ENCODE measurements around the gene KCTD17.

KCTD17 gene

DNA sequence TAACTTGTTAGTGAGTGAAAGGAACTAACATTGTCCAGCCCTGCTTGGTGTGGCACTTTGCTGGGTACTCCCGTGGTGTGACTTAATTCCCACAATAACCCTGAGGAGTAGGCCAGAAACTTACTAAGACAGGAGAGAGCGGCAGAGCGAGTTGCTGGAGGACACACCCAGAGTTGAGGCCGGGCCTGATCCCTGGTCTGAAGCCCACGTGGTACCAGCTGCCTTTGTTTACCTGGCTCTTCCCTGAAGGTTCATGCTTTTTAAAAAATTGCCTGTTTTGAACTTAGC lies 31.4 kb upstream of the KCTD17 start:
- peaks cover 0 to 16% of the 10 kb centered on the region in 2 donors for H3K4me1 ChIP-seq (ENCODE audit: control insufficient read depth in 2 of 2, insufficient read depth in 1 of 2, low read depth in 1 of 2, low read length in 2 of 2)
- H3K23ac ChIP-seq (ENCODE audit: low read depth, low read length, poor library complexity), result no peak overlapping the region
- H2BK12ac ChIP-seq (ENCODE audit: low read length), result no peak overlapping the region
- peak overlapping the region; percentile 1 for H2BK120ac ChIP-seq (ENCODE audit: low read depth, low read length)
- H3K4me3 ChIP-seq (ENCODE audit: low read length in 2 of 2), result peak overlapping the region; percentile 97 to 98
- no peak overlapping the region for H2BK15ac ChIP-seq (ENCODE audit: low read length)
- H2BK5ac ChIP-seq (ENCODE audit: low read length), result peak overlapping the region; percentile 93
- peaks cover 20 to 57% of the 10 kb centered on the region in 2 donors for H3K36me3 ChIP-seq (replicated peaks in 1 of 2; ENCODE audit: control insufficient read depth in 2 of 2, insufficient read depth in 2 of 2, low read length in 2 of 2)
- peak overlapping the region; percentile 99 for H3K18ac ChIP-seq (ENCODE audit: low read length)
- H3K79me1 ChIP-seq (ENCODE audit: low read depth, low read length), result peaks cover 24% of the 10 kb centered on the region
- no peak overlapping the region for H4K91ac ChIP-seq (ENCODE audit: low read depth, low read length, poor library complexity)
- H2AFZ ChIP-seq (ENCODE audit: low read length), result peak overlapping the region; percentile 99
- H3K9ac ChIP-seq (ENCODE audit: low read depth, low read length, poor library complexity), result peak overlapping the region; percentile 93
- H3K9me3 ChIP-seq (replicated peaks in 1 of 2; ENCODE audit: control insufficient read depth in 2 of 2, insufficient read depth in 1 of 2, low read depth in 1 of 2, low read length in 2 of 2), result no peaks in the 10 kb centered on the region
- H3K27ac ChIP-seq (replicated peaks; ENCODE audit: low read length), result no peak overlapping the region
- H3K4ac ChIP-seq (ENCODE audit: low read length), result no peak overlapping the region
- peak overlapping the region; percentile 94 for H2AK5ac ChIP-seq (ENCODE audit: low read depth, low read length)
- H3K27me3 ChIP-seq (ENCODE audit: control insufficient read depth in 3 of 3, insufficient read depth in 3 of 3, low read depth in 1 of 3, low read length in 3 of 3), result no peaks in the 10 kb centered on the region
- H3K4me2 ChIP-seq (ENCODE audit: insufficient read depth, low read length, poor library complexity, severe bottlenecking), result peak overlapping the region; percentile 79
- no peak overlapping the region for H3K14ac ChIP-seq (ENCODE audit: low read length)
- no CpG with 5 or more reads among the region's 5 CpGs for whole genome bisulfite sequencing, 2 donors (ENCODE audit: extremely low coverage in 2 of 2, insufficient read length in 2 of 2, insufficient replicate concordance in 1 of 2)
- DNase-seq (ENCODE audit: low spot score), result no peak
- H4K8ac ChIP-seq (ENCODE audit: low read depth, low read length), result no peak overlapping the region

- no peak overlapping the region for H3K27ac ChIP-seq (replicated peaks; ENCODE audit: low read length)
- no peaks in the 10 kb centered on the region for H3K9me3 ChIP-seq (replicated peaks in 1 of 2; ENCODE audit: control insufficient read depth in 2 of 2, insufficient read depth in 1 of 2, low read depth in 1 of 2, low read length in 2 of 2)
- H3K18ac ChIP-seq (ENCODE audit: low read length), result peak overlapping the region; percentile 69
- H3K4me3 ChIP-seq (ENCODE audit: low read length in 2 of 2), result peak overlapping the region in 1 of 2 donors; percentile 97
- H3K79me1 ChIP-seq (ENCODE audit: low read depth, low read length), result peaks cover 30% of the 10 kb centered on the region
- no peak overlapping the region for H2BK120ac ChIP-seq (ENCODE audit: low read depth, low read length)
- H2AK5ac ChIP-seq (ENCODE audit: low read depth, low read length), result no peak overlapping the region
- H3K4me2 ChIP-seq (ENCODE audit: insufficient read depth, low read length, poor library complexity, severe bottlenecking), result peak overlapping the region; percentile 3
- H3K4me1 ChIP-seq (ENCODE audit: control insufficient read depth in 2 of 2, insufficient read depth in 1 of 2, low read depth in 1 of 2, low read length in 2 of 2), result peaks cover 0 to 16% of the 10 kb centered on the region in 2 donors
- H2AFZ ChIP-seq (ENCODE audit: low read length), result no peak overlapping the region
- H3K36me3 ChIP-seq (replicated peaks in 1 of 2; ENCODE audit: control insufficient read depth in 2 of 2, insufficient read depth in 2 of 2, low read length in 2 of 2), result peaks cover 27 to 64% of the 10 kb centered on the region in 2 donors
- WGBS, 2 donors (ENCODE audit: extremely low coverage in 2 of 2, insufficient read length in 2 of 2, insufficient replicate concordance in 1 of 2), result no CpG with 5 or more reads among the region's 5 CpGs
- H3K14ac ChIP-seq (ENCODE audit: low read length), result no peak overlapping the region
- H3K4ac ChIP-seq (ENCODE audit: low read length), result no peak overlapping the region
- peak overlapping the region; percentile 55 for H4K8ac ChIP-seq (ENCODE audit: low read depth, low read length)
- H2BK15ac ChIP-seq (ENCODE audit: low read length), result no peak overlapping the region
- H2BK12ac ChIP-seq (ENCODE audit: low read length), result no peak overlapping the region
- peak overlapping the region; percentile 36 for H3K9ac ChIP-seq (ENCODE audit: low read depth, low read length, poor library complexity)
- no peak for DNase-seq (ENCODE audit: low spot score)
- no peak overlapping the region for H2BK5ac ChIP-seq (ENCODE audit: low read length)
- H3K23ac ChIP-seq (ENCODE audit: low read depth, low read length, poor library complexity), result peak overlapping the region; percentile 85
- no peak overlapping the region for H4K91ac ChIP-seq (ENCODE audit: low read depth, low read length, poor library complexity)
- H3K27me3 ChIP-seq (ENCODE audit: control insufficient read depth in 3 of 3, insufficient read depth in 3 of 3, low read depth in 1 of 3, low read length in 3 of 3), result no peaks in the 10 kb centered on the region
These were observed 30.5 kb upstream of the KCTD17 start for GRCh38 chr22:37021041-37021440.

GRCh38 chr22:37021710-37022482 lies 29.6 kb upstream of the KCTD17 start:
- peak overlapping the region; percentile 46 for H2BK5ac ChIP-seq (ENCODE audit: low read length)
- no peak overlapping the region for H3K23ac ChIP-seq (ENCODE audit: low read depth, low read length, poor library complexity)
- H3K4me2 ChIP-seq (ENCODE audit: insufficient read depth, low read length, poor library complexity, severe bottlenecking), result no peak overlapping the region
- H3K9ac ChIP-seq (ENCODE audit: low read depth, low read length, poor library complexity), result no peak overlapping the region
- no peak overlapping the region for H2BK15ac ChIP-seq (ENCODE audit: low read length)
- H3K4me3 ChIP-seq (ENCODE audit: low read length in 2 of 2), result no peak overlapping the region
- peak overlapping the region; percentile 68 for H2AK5ac ChIP-seq (ENCODE audit: low read depth, low read length)
- peaks cover 0 to 16% of the 10 kb centered on the region in 2 donors for H3K4me1 ChIP-seq (ENCODE audit: control insufficient read depth in 2 of 2, insufficient read depth in 1 of 2, low read depth in 1 of 2, low read length in 2 of 2)
- no CpG with 5 or more reads among the region's 13 CpGs for WGBS, 2 donors (ENCODE audit: extremely low coverage in 2 of 2, insufficient read length in 2 of 2, insufficient replicate concordance in 1 of 2)
- H3K18ac ChIP-seq (ENCODE audit: low read length), result peak overlapping the region; percentile 54
- H4K8ac ChIP-seq (ENCODE audit: low read depth, low read length), result peak overlapping the region; percentile 72
- H3K4ac ChIP-seq (ENCODE audit: low read length), result no peak overlapping the region
- H3K27ac ChIP-seq (replicated peaks; ENCODE audit: low read length), result no peak overlapping the region
- no peak overlapping the region for H3K14ac ChIP-seq (ENCODE audit: low read length)
- peak; percentile 51 for DNase-seq (ENCODE audit: low spot score)
- peaks cover 29 to 64% of the 10 kb centered on the region in 2 donors for H3K36me3 ChIP-seq (replicated peaks in 1 of 2; ENCODE audit: control insufficient read depth in 2 of 2, insufficient read depth in 2 of 2, low read length in 2 of 2)
- H2BK12ac ChIP-seq (ENCODE audit: low read length), result no peak overlapping the region
- no peak overlapping the region for H2AFZ ChIP-seq (ENCODE audit: low read length)
- no peak overlapping the region for H2BK120ac ChIP-seq (ENCODE audit: low read depth, low read length)
- H3K27me3 ChIP-seq (ENCODE audit: control insufficient read depth in 3 of 3, insufficient read depth in 3 of 3, low read depth in 1 of 3, low read length in 3 of 3), result no peaks in the 10 kb centered on the region
- H4K91ac ChIP-seq (ENCODE audit: low read depth, low read length, poor library complexity), result no peak overlapping the region
- no peaks in the 10 kb centered on the region for H3K9me3 ChIP-seq (replicated peaks in 1 of 2; ENCODE audit: control insufficient read depth in 2 of 2, insufficient read depth in 1 of 2, low read depth in 1 of 2, low read length in 2 of 2)
- H3K79me1 ChIP-seq (ENCODE audit: low read depth, low read length), result peaks cover 28% of the 10 kb centered on the region

- Histone ChIP-seq H3K9me3 (replicated peaks in 1 of 2; ENCODE audit: control insufficient read depth in 2 of 2, insufficient read depth in 1 of 2, low read depth in 1 of 2, low read length in 2 of 2) (no peaks in the 10 kb centered on the region), H4K91ac (ENCODE audit: low read depth, low read length, poor library complexity) (no peak overlapping the region), H3K4me1 (ENCODE audit: control insufficient read depth in 2 of 2, insufficient read depth in 1 of 2, low read depth in 1 of 2, low read length in 2 of 2) (peaks cover 0 to 15% of the 10 kb centered on the region in 2 donors), H3K36me3 (replicated peaks in 1 of 2; ENCODE audit: control insufficient read depth in 2 of 2, insufficient read depth in 2 of 2, low read length in 2 of 2) (peaks cover 35 to 64% of the 10 kb centered on the region in 2 donors), H2BK15ac (ENCODE audit: low read length) (no peak overlapping the region), H3K4ac (ENCODE audit: low read length) (no peak overlapping the region), H2AFZ (ENCODE audit: low read length) (no peak overlapping the region), H3K23ac (ENCODE audit: low read depth, low read length, poor library complexity) (peak overlapping the region; percentile 55), H3K4me3 (ENCODE audit: low read length in 2 of 2) (no peak overlapping the region), H2AK5ac (ENCODE audit: low read depth, low read length) (peak overlapping the region; percentile 68), H3K79me1 (ENCODE audit: low read depth, low read length) (peaks cover 28% of the 10 kb centered on the region), H3K27ac (replicated peaks; ENCODE audit: low read length) (no peak overlapping the region), H3K9ac (ENCODE audit: low read depth, low read length, poor library complexity) (peak overlapping the region; percentile 60), H2BK12ac (ENCODE audit: low read length) (no peak overlapping the region), H3K27me3 (ENCODE audit: control insufficient read depth in 3 of 3, insufficient read depth in 3 of 3, low read depth in 1 of 3, low read length in 3 of 3) (no peaks in the 10 kb centered on the region), H2BK5ac (ENCODE audit: low read length) (peak overlapping the region; percentile 46), H3K18ac (ENCODE audit: low read length) (peak overlapping the region; percentile 54), H4K8ac (ENCODE audit: low read depth, low read length) (peak overlapping the region; percentile 72), H3K4me2 (ENCODE audit: insufficient read depth, low read length, poor library complexity, severe bottlenecking) (no peak overlapping the region), H3K14ac (ENCODE audit: low read length) (peak overlapping the region; percentile 71), H2BK120ac (ENCODE audit: low read depth, low read length) (peak overlapping the region; percentile 41)
- no peak for DNase-seq (ENCODE audit: low spot score)
- no CpG with 5 or more reads among the region's 16 CpGs for WGBS, 2 donors (ENCODE audit: extremely low coverage in 2 of 2, insufficient read length in 2 of 2, insufficient replicate concordance in 1 of 2)
These were observed 28.8 kb upstream of the KCTD17 start for GRCh38 chr22:37022483-37023337.
